Measurements from ENCODE around the gene CMTR1.

The CMTR1 gene

GRCh38 chr6:37460805-37461204 lies 27.8 kb downstream of the CMTR1 start:
- no peak overlapping the region for H3K4me3 ChIP-seq (ENCODE audit: low read depth, low read length)
- in situ Hi-C loops (cut with HindIII; ENCODE audit: low pct_ligation_motif_present, low sequenced_read_pairs): no loop called here
- H3K36me3 ChIP-seq (replicated peaks): peaks cover 37% of the 10 kb centered on the region
- H3K27ac ChIP-seq: no peak overlapping the region
- no peaks in the 10 kb centered on the region for H3K27me3 ChIP-seq (replicated peaks)
- TF ChIP-seq, protein P1, sequence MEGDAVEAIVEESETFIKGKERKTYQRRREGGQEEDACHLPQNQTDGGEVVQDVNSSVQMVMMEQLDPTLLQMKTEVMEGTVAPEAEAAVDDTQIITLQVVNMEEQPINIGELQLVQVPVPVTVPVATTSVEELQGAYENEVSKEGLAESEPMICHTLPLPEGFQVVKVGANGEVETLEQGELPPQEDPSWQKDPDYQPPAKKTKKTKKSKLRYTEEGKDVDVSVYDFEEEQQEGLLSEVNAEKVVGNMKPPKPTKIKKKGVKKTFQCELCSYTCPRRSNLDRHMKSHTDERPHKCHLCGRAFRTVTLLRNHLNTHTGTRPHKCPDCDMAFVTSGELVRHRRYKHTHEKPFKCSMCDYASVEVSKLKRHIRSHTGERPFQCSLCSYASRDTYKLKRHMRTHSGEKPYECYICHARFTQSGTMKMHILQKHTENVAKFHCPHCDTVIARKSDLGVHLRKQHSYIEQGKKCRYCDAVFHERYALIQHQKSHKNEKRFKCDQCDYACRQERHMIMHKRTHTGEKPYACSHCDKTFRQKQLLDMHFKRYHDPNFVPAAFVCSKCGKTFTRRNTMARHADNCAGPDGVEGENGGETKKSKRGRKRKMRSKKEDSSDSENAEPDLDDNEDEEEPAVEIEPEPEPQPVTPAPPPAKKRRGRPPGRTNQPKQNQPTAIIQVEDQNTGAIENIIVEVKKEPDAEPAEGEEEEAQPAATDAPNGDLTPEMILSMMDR (IDR thresholded peaks at IDR 0.05; ENCODE audit: low read depth, low read length, missing control alignments): no peak
- DNase-seq: no peak

DNA sequence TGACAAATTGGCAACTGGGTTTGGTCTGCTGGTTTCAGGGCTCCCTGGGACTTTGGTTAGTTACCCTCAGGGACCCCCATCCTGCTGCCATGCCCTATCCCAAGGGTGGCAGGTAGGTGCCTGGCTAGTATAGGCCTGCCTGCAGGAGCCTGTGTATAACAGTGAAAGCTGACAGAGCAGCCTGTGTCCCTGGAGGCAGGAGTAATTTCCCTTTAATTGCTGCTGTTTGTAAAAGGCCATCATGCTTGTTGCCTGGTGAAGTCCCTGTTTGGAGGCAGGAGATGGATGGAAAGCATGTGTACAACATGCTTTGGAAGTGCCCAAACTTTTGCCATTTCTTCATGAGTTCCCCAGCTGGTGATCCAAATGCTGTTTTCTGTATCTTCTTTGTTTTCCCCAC lies 30.1 kb downstream of the CMTR1 start:
- peaks cover 35% of the 10 kb centered on the region for H3K36me3 ChIP-seq (replicated peaks)
- TF ChIP-seq, protein P1 (IDR thresholded peaks at IDR 0.05; ENCODE audit: low read depth, low read length, missing control alignments): no peak
- no peak overlapping the region for H3K27ac ChIP-seq
- H3K4me3 ChIP-seq (ENCODE audit: low read depth, low read length): no peak overlapping the region
- no peak for DNase-seq
- no peaks in the 10 kb centered on the region for H3K27me3 ChIP-seq (replicated peaks)
- in situ Hi-C loops (cut with HindIII; ENCODE audit: low pct_ligation_motif_present, low sequenced_read_pairs): no loop called here

DNA sequence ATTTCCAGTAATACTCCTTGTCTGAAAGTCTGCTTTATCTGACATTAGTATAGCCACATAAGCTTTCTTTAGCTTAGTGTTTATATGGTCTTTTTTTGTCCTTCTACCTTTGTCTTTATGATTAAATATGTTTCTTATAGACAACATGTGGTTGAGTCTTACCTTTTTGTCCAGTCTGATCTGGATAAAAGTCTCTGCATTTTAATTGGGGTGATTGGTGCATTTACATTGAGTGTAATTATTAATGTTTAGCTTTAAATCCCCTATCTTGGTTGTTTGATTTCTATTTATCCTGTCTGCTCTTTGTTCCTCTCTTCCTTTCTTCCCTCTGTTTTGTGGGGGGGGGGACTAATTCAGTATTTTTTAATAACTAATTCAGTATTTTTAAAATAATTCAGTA lies 34.7 kb downstream of the CMTR1 start:
- in situ Hi-C loops (cut with HindIII; ENCODE audit: low pct_ligation_motif_present, low sequenced_read_pairs): no loop called here
- Histone ChIP-seq H3K4me3 (ENCODE audit: low read depth, low read length) (no peak overlapping the region), H3K27ac (no peak overlapping the region), H3K36me3 (replicated peaks) (peaks cover 17% of the 10 kb centered on the region), H3K27me3 (replicated peaks) (no peaks in the 10 kb centered on the region)
- TF ChIP-seq, protein P1 (IDR thresholded peaks at IDR 0.05; ENCODE audit: low read depth, low read length, missing control alignments): no peak
- DNase-seq: no peak

GRCh38 chr6:37473364-37474095 lies 40.5 kb downstream of the CMTR1 start:
- H3K4me3 ChIP-seq (ENCODE audit: low read depth, low read length): no peak overlapping the region
- no peaks in the 10 kb centered on the region for H3K27me3 ChIP-seq (replicated peaks)
- H3K27ac ChIP-seq: no peak overlapping the region
- no peak for DNase-seq
- in situ Hi-C loops (cut with HindIII; ENCODE audit: low pct_ligation_motif_present, low sequenced_read_pairs): no loop called here
- H3K36me3 ChIP-seq (replicated peaks): peaks cover 20% of the 10 kb centered on the region
- TF ChIP-seq, protein P1 (IDR thresholded peaks at IDR 0.05; ENCODE audit: low read depth, low read length, missing control alignments): no peak

DNA sequence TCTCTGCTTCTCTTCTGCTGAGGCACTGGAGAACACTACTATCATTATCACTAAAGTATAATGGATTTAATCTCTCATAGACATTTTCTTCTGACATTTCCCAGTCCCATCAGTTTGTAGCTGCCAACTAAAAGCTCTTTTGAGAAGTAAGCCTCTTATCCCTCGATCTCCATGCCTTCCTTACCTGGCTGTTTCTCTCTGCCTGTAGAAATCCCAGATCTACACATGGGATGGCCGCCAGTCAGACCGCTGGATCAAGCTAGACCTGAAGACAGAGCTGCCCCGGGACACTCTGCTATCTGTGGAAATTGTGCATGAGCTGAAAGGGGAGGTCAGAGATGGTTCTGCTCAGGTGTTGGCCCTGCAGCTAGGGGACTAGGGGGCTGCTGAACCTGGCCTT lies 41.3 kb downstream of the CMTR1 start:
- Histone ChIP-seq H3K27me3 (replicated peaks) (no peaks in the 10 kb centered on the region), H3K27ac (no peak overlapping the region), H3K4me3 (ENCODE audit: low read depth, low read length) (no peak overlapping the region), H3K36me3 (replicated peaks) (peaks cover 23% of the 10 kb centered on the region)
- in situ Hi-C loops (cut with HindIII; ENCODE audit: low pct_ligation_motif_present, low sequenced_read_pairs): no loop called here
- no peak for DNase-seq
- TF ChIP-seq, protein P1 (IDR thresholded peaks at IDR 0.05; ENCODE audit: low read depth, low read length, missing control alignments): no peak

GRCh38 chr6:37477191-37477590 lies 44.2 kb downstream of the CMTR1 start:
- Histone ChIP-seq H3K27me3 (replicated peaks) (no peaks in the 10 kb centered on the region), H3K4me3 (ENCODE audit: low read depth, low read length) (no peak overlapping the region), H3K36me3 (replicated peaks) (peaks cover 21% of the 10 kb centered on the region), H3K27ac (no peak overlapping the region)
- TF ChIP-seq, protein P1 (IDR thresholded peaks at IDR 0.05; ENCODE audit: low read depth, low read length, missing control alignments): no peak
- DNase-seq: no peak
- in situ Hi-C loops (cut with HindIII; ENCODE audit: low pct_ligation_motif_present, low sequenced_read_pairs): no loop called here
